MG63 (cell line): Measurements from ENCODE around the gene OR6A2. TPM values are rescaled to one million over a fixed set of nuclear protein-coding genes. Genes with fewer than 3 reads are reported as not detected.
"Not testable (repeated sequence)": the region's sequence is repeated elsewhere in the genome, so short reads cannot be mapped to it uniquely, and the experiment has no call there.

Experiments
- DNase-seq: peaks from one replicate; pipeline ENCODE4 v3.0.0-alpha.2; 2020
- H3K27me3 ChIP-seq: fragments of 250-450 bp; sonication (Bioruptor Pico); 2 replicates; pipeline ENCODE4 v1.5.1; 2020; ENCODE audit warnings: mild to moderate bottlenecking, moderate library complexity
- H3K36me3 ChIP-seq: fragments of 250-450 bp; sonication (Bioruptor Pico); 2 replicates; pipeline ENCODE4 v1.5.1; 2020; ENCODE audit warnings: mild to moderate bottlenecking, moderate library complexity
- H3K4me3 ChIP-seq: fragments of 250-450 bp; sonication (Bioruptor Pico); 2 replicates; pipeline ENCODE4 v1.5.1; 2020; ENCODE audit warnings: mild to moderate bottlenecking, moderate library complexity
- H3K9me3 ChIP-seq: fragments of 250-450 bp; sonication (Bioruptor Pico); 2 replicates; pipeline ENCODE4 v1.5.1; 2020; ENCODE audit warnings: mild to moderate bottlenecking, moderate library complexity
- total RNA-seq: library from RNA; depleted of rRNA; stranded (reverse); fragments of >200 nt; shearing (Covaris generic); gene quantifications from 2 replicates; pipeline ENCODE4 v1.2.3, GENCODE V29; 2014; ENCODE audit warnings: low replicate concordance; rRNA removed

The OR6A2 gene
- not detected in 2 replicates for total RNA-seq

DNA sequence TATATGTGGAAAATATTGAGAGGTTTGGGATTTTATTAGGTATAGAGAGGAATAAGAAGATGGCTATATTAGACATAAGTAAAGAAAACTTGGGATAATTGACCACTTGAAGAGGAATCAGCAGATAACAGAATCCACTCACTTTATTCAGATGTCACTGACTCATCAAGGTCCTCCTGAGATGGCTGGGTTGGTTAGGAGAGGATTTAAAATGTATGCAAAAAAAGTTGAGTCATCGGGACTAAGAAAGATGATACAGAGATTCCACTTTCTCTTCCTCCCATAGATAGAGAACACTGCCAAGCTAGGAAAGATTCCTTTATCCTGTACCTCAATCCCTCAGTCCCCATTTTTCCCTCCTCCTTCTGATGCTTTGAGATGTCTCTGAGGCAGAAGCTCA, at the start of gene OR6A2:
TSS of gene OR6A2 (minus strand) at position 288 of the 400 bp plus-strand sequence. CDS start 3,981 bp downstream, outside the sequence.
- DNase-seq: peak; percentile 10
- no peaks in the 10 kb centered on the region for H3K27me3 ChIP-seq

DNA sequence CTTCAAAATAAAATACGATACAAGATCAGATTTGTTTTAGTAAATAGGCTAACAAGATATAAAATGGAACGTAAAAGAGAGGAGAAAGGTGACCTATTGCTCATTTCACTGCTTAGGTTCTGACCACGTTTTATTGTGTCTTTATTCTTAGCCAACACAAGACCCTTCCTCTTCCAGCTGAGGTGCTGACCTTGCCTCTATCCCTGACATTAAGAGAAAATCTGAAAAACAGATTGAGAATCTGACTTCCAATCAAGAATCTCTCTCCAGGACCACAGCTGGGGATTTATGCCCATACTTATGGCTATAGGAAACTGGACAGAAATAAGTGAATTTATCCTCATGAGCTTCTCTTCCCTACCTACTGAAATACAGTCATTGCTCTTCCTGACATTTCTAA, 45.9 kb upstream of the OR6A2 start, which contains the start of gene OR10A5:
TSS of gene OR10A5 (plus strand) at position 301 of the 400 bp plus-strand sequence. CDS start at position 301, 0 bp downstream.
- H3K4me3 ChIP-seq: no peak within 1 kb of the TSS
- DNase-seq: no peak
- H3K27me3 ChIP-seq: no peaks in the 10 kb centered on the region
- H3K36me3 ChIP-seq: no peaks in the 10 kb centered on the region
- H3K9me3 ChIP-seq: no peaks in the 10 kb centered on the region

More for the DNA sequence above, at the start of gene OR6A2:
- Histone ChIP-seq H3K36me3 (no peaks in the 10 kb centered on the region), H3K4me3 (no peak within 1 kb of the TSS), H3K9me3 (peaks cover 3% of the 10 kb centered on the region)

DNA sequence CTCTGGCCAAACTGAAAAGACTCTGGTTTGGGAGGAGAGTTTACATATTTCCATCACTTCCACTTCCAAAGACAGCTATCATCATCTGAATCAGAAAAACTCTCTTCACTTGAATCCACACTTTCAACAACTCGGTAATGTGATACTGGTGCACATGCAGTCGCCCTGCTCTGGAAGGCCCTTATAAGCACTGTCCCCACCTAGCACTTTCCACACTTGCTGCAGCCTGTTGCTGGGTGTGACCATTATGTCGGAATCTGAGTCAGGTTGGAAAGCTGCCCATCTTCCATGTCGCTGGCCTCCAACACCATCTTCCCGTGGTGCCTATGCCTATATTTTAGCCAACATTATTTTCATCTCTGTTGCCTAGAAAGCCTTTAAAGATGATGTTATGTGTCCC, 44.9 kb upstream of the OR6A2 start:
- H3K9me3 ChIP-seq: no peaks in the 10 kb centered on the region
- no peaks in the 10 kb centered on the region for H3K27me3 ChIP-seq
- H3K36me3 ChIP-seq: no peaks in the 10 kb centered on the region
- no peak for DNase-seq
- no peak overlapping the region for H3K4me3 ChIP-seq

DNA sequence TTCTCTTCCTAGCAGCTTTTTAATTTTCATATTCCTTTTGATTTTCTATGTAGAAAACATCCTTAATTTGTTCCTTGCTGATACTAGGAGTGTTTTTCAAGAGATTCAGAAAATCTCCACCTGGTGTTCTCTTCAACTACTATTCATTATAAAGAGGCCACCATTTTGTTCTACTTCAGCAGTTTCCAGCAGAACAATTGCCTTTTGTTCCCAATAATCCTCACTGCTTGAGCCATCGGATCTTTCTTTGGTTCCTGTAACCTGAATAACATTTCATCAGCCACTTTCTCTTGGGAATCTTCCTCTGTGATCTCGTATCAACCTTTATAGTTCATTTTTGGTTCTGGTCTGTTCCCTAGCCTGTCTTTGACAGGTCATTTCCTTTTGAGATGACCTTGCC, 44.2 kb upstream of the OR6A2 start:
- Histone ChIP-seq H3K9me3 (no peaks in the 10 kb centered on the region), H3K36me3 (no peaks in the 10 kb centered on the region)
- DNase-seq: no peak

DNA sequence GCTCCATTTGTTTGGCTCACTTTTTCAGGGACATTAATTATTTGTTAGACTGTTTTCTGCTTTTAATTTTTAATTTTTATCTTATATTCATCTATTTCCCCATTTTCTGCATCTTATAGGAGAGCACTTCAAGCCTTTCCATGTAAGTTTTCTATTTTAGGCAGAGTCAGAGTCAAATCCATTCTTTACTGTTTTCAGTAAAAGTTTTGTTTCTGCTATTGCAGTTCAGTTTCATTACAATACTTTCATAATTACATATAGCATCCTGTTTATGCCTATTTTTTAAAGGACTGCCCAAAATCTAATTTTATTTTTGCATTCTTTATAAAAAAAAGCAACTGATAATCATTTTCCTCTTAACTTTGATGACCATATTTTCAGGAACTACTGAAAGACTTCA, 42.2 kb upstream of the OR6A2 start:
- Histone ChIP-seq H3K27me3 (no peaks in the 10 kb centered on the region), H3K36me3 (no peaks in the 10 kb centered on the region), H3K9me3 (no peaks in the 10 kb centered on the region), H3K4me3 (no peak overlapping the region)
- DNase-seq: no peak

More for the DNA sequence above, 44.2 kb upstream of the OR6A2 start:
- H3K27me3 ChIP-seq: no peaks in the 10 kb centered on the region
- H3K4me3 ChIP-seq: no peak overlapping the region

DNA sequence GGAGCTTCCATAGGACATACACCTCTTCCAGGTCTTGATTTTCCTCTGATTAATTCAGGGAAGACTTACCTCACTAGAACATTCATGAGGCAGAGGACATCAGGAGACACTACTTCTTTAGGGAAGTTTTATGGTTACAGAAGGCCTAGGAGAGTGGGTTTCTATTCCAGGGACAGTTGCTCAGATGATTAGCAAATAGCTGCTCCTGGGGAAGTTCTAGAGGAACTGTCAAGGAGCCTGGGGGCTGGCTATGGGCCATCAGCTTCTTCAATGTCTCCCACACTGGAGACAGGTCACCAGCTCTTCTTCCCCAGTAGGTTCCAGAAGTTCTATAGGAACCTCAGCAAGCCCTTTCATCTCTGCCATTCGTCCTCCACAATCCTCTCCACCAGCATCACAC, 34.5 kb upstream of the OR6A2 start:
- Histone ChIP-seq H3K27me3 (no peaks in the 10 kb centered on the region), H3K36me3 (no peaks in the 10 kb centered on the region), H3K4me3 (no peak overlapping the region), H3K9me3 (no peaks in the 10 kb centered on the region)
- DNase-seq: no peak

DNA sequence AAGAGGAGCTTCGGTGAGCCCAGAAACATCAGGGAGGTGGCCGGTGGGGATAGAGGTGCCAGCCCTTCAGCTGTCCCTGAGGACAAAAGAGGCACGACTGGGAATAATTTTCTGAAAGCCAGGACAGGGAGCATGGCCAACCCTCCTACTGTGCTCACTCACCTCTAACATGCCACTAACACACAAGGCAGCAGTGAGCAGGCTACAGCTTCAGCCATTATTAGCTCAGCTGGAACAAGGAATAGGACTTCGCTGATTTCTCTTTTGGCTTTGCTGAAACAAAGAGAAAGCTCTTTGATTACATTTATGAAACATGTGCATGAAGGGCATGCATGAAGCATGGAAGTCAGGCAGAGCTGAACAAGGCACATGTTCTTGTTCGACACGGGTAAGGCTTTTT, 33.9 kb upstream of the OR6A2 start:
- Histone ChIP-seq H3K4me3 (no peak overlapping the region), H3K9me3 (no peaks in the 10 kb centered on the region), H3K36me3 (no peaks in the 10 kb centered on the region), H3K27me3 (no peaks in the 10 kb centered on the region)
- no peak for DNase-seq

DNA sequence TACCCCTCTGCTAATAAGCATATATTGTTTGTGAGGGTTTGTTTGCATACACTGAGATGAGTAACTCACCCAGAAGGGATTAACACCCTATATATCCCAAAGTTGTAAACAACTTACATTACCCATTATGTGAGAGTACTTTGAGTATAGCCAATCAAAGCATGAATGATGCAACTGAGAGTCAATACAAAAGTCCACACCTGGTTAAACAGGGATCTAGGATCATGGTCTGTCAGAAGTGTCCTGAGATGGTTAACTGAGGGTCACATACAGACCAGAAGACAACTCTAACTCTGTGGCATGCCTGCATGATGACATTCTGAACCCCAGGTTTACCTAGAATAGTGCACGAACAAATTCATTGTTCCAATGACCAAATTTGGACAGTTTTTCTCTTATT, 28.6 kb upstream of the OR6A2 start:
- no peak for DNase-seq
- H3K4me3 ChIP-seq: no peak overlapping the region
- no peaks in the 10 kb centered on the region for H3K9me3 ChIP-seq
- no peaks in the 10 kb centered on the region for H3K36me3 ChIP-seq
- no peaks in the 10 kb centered on the region for H3K27me3 ChIP-seq

DNA sequence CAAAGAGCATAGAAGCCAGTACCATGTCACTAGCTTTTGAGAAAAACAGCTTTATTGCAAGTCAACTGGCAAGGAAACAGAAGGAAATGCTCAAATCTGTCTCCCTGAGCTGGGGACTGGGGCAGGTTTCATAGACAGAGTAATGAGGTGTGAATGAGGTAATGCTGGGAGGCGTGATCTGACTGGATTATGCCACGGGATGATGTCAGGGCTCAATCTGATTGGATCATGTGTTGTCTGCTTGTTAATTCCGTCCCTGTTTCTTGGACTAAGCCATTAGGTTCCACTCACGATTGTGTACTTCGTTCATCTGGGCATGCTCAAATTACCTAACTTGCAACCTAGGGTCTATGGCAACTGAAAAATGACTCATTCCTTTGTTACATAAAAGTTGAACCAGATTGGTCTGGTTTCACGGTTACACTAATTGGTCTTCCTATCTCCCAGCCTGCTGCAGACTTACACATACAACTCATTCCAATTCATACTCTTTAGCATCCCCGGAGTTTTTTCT, 25.8 kb upstream of the OR6A2 start:
- H3K9me3 ChIP-seq: peaks cover 2% of the 10 kb centered on the region; the same call in 1 of the 2 replicates
- H3K27me3 ChIP-seq: no peaks in the 10 kb centered on the region
- H3K4me3 ChIP-seq: no peak overlapping the region
- DNase-seq: peak; percentile 33
- no peaks in the 10 kb centered on the region for H3K36me3 ChIP-seq

DNA sequence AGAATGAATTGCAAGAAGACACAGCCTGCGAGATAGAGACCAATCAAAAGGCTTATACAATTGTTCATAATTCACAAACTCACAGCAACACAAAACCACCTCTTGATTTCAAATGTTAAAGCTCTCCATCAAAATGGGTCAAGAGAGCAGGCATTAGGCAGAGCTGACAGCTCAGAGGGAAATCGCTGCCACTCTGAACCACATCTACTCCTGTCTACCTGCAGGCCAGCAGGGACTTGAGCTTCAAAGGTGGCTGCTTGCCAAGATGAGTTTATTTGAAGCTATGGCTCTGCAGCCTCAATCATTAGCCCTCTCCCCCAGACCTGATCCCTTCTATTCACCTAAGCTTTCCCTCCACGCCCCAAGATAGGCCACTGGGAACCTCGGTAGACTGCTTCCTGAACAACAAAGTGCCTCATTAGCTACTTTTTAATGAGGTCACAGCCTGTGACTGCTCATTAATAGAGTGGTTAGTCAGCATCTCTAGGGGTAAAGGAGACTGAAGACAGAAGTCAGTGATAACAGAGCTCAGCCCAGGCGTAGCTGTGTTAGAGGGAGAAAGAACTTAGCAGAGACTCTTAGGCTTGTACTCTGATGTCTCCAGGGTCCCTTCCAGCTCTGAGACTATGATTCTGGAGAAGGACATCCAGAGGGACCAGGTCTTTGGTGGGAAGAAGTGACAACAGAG, 24.8 kb upstream of the OR6A2 start:
- H3K4me3 ChIP-seq: no peak overlapping the region
- H3K27me3 ChIP-seq: no peaks in the 10 kb centered on the region
- H3K9me3 ChIP-seq: peaks cover 4% of the 10 kb centered on the region; the same call in 1 of the 2 replicates
- no peak for DNase-seq
- no peaks in the 10 kb centered on the region for H3K36me3 ChIP-seq

DNA sequence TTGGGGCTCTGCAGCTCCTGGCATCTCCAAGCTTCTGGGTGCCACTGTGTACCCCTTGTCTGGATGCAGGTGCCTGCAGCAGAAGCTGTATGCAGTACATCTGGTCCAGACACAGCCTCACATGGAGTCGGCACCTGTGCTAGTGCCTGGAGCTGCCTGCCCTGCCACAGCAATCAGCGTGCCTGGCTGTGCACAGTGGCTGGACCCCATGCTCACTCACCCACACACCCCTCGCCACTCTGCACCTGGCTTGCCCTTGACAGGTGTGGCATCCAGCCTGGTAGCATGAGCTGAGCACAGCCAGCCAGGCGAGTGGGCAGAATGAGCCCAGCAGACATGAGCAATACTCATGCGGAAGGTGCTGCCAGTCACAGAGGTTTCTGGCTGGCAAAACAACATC, 19.5 kb upstream of the OR6A2 start:
- H3K4me3 ChIP-seq: no peak overlapping the region
- no peaks in the 10 kb centered on the region for H3K36me3 ChIP-seq
- no peak for DNase-seq
- H3K9me3 ChIP-seq: peaks cover 4% of the 10 kb centered on the region; the same call in 1 of the 2 replicates
- H3K27me3 ChIP-seq: no peaks in the 10 kb centered on the region

DNA sequence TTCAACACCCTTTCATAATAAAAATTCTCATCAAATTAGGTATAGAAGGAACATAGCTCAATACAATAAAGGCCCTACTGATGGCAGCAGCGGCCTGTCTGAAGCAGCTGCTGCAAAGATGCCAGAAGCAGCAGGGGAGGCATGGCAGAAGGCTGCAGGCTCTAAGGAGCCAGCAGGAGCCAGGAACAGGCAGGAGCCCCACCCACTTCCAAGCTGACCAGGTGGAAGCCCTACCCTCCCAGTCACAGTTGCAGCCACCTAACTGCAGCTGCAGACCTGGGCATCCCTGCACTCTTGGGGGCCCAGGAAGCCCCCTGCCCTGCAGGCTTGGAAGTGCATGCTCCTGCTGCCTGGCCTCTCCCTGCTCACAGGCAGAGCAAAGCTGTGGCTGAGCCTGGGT, 18.2 kb upstream of the OR6A2 start:
- Histone ChIP-seq H3K4me3 (no peak overlapping the region), H3K36me3 (no peaks in the 10 kb centered on the region), H3K9me3 (peaks cover 4% of the 10 kb centered on the region; the same call in 1 of the 2 replicates), H3K27me3 (no peaks in the 10 kb centered on the region)
- peak; percentile 32 for DNase-seq

DNA sequence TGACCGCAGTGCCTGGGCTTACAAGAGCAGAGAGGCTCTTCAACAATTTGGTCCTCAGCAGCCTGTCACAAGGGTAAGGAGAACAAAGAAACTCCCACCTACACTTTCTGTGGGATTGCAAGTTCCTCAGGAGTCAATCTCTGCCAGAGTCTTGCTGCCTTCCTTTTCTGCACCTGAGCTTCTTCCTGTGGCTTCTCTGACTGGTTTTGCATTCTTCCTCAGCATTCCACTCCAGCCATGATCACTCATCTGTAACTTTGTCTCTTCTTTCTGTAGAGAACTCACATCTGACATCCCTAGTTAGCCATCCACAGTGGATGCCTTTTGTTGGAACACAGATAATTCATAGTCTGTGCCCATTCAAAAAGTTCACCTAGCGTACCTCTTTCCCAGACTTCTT, 14.2 kb upstream of the OR6A2 start:
- no peaks in the 10 kb centered on the region for H3K9me3 ChIP-seq
- H3K27me3 ChIP-seq: no peaks in the 10 kb centered on the region
- DNase-seq: no peak
- H3K36me3 ChIP-seq: no peaks in the 10 kb centered on the region
- no peak overlapping the region for H3K4me3 ChIP-seq

DNA sequence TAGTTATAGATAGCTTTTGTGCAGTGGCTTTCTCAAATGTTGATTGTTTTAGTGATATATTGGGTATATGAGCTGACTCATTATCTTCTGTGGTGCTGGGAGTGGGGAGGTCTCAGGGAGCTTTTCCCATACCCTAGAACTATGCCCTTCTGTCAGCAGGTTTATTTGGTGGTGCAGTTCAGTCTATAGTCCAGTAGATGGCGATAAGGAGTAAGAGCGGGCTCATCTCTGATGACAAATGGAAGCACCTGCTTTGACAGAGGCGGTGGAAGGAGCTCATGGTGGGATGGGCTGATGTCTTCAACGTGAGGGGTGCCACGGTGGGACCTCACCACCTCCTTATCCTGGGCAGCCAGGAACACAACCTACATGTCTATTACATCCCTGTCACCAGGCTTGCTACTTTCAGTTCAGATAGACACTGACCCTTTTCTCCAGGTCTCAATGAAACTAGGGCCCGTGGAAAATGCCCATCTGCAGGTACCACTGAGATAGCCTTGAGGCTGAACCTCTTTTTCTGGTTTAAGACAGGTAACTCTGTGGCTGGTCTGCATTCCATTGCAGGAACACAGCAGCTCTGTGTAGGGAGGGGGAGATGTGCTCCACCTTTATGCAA, 13.0 kb upstream of the OR6A2 start:
- Histone ChIP-seq H3K36me3 (no peaks in the 10 kb centered on the region), H3K27me3 (no peaks in the 10 kb centered on the region), H3K9me3 (no peaks in the 10 kb centered on the region), H3K4me3 (no peak overlapping the region)
- DNase-seq: no peak

DNA sequence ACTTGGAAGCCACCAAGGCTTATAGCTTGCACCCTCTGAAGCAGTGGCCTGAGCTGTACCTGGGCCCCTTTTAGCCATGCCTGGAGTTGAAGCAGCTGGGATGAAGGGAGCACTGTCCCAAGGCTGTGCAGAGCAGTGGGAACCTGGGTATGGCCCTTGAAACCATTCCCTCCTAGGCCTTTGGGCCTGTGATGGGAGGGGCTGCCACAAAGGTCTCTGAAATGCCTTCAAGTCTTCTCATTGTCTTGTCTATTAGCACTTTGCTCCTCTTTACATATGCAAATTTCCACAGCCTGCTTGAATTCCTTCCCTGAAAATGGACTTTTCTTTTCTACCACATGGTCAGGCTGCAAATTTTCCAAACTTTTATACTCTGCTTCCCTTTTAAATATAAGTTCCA, 1.6 kb upstream of the OR6A2 start:
- H3K4me3 ChIP-seq, H3K27me3 ChIP-seq, DNase-seq, H3K9me3 ChIP-seq, H3K36me3 ChIP-seq: not testable (repeated sequence)

DNA sequence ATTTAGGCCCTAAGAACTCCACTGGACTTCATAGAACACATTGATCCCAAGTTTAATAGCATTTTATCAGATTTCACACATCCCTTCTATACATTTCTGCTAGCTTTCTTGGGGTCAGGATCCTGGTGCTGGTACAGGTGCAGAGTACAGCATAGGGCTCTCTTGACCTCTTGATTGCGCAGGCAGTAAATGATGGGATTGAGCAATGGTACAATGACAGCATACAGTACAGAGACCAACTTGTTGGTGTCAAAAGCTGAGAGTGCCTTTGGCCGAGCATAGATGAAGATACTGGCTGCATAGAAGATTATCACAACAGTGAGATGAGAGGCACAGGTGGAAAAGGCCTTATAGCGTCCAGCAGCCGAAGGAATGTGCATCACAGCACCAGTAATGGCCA, 4.8 kb downstream of the OR6A2 start:
- H3K36me3 ChIP-seq: no peaks in the 10 kb centered on the region
- no peak overlapping the region for H3K4me3 ChIP-seq
- no peaks in the 10 kb centered on the region for H3K27me3 ChIP-seq
- H3K9me3 ChIP-seq: peaks cover 3% of the 10 kb centered on the region; the same call in 1 of the 2 replicates
- no peak for DNase-seq

DNA sequence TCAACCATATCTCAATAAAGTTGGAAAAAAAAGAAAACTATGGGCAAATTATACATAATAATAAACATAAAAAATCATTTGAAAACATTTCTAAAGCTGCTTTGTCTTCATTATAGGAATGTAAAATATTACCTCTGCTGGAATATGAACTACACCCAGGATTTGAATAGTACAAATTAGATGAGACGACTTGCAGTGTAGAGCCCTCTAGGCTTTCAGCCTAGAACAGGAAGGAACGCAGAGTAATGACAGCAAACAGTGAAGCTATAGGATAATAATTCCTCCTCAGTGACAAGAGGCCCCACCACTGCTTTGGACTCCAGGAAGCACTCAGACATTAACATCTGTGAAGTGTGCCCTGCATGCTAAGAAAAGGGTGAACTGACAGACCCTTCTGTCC, 8.9 kb downstream of the OR6A2 start:
- Histone ChIP-seq H3K36me3 (no peaks in the 10 kb centered on the region), H3K4me3 (no peak overlapping the region), H3K9me3 (no peaks in the 10 kb centered on the region), H3K27me3 (no peaks in the 10 kb centered on the region)
- no peak for DNase-seq

DNA sequence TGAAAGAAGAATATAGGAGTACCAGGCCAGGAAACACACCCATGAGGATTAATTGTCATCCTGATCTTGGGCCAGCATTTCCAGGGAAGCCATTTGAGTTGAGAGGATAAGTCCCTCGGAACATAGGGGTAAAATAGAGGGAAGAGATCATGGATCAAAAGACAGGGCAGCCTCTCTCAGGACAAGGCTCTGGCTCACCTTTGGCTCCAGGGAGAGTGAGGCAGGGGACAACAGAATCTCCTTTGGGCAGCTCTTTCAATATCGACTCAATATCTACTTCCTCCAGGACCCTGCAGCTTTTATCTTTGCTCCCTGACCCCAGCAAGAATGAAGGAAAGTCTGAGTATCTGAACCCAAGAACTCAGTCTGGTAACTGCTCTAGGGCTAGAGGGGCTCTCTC, 16.8 kb downstream of the OR6A2 start, which contains the start of gene OR2AG1:
TSS of gene OR2AG1 (plus strand) at position 301 of the 400 bp plus-strand sequence. CDS start 2,018 bp downstream, outside the sequence.
- Histone ChIP-seq H3K9me3 (no peaks in the 10 kb centered on the region), H3K36me3 (no peaks in the 10 kb centered on the region), H3K4me3 (no peak within 1 kb of the TSS), H3K27me3 (no peaks in the 10 kb centered on the region)
- DNase-seq: no peak
